Upper lobe of right lung (tissue), 1 donor: ENCODE data around the gene NCK2. TPM values are rescaled to one million over a fixed set of nuclear protein-coding genes. Genes with fewer than 3 reads are reported as not detected.

ENCODE experiments used
- ATAC-seq: fragments of 200-7000 bp; cut with Tn5 transposase; one replicate; pipeline ENCODE4 v1.9.1; 2020; ENCODE audit warnings: mild to moderate bottlenecking, moderate library complexity
- DNase-seq: peaks from one replicate; pipeline ENCODE4 v3.0.0-alpha.2; 2020
- H3K27ac ChIP-seq: fragments of 200-600 bp; one replicate; pipeline ENCODE4 v1.8.0; 2022
- H3K27me3 ChIP-seq: fragments of 200-600 bp; one replicate; pipeline ENCODE4 v1.8.0; 2022; ENCODE audit warnings: mild to moderate bottlenecking
- H3K36me3 ChIP-seq: fragments of 200-600 bp; one replicate; pipeline ENCODE4 v1.8.0; 2022
- H3K4me1 ChIP-seq: fragments of 200-600 bp; one replicate; pipeline ENCODE4 v1.8.0; 2022
- H3K4me3 ChIP-seq: fragments of 200-600 bp; one replicate; pipeline ENCODE4 v1.8.0; 2022; ENCODE audit warnings: mild to moderate bottlenecking
- H3K9me3 ChIP-seq: fragments of 200-600 bp; one replicate; pipeline ENCODE4 v1.8.0; 2022
- CTCF ChIP-seq: fragments of 200-600 bp; IDR thresholded peaks from one replicate; pipeline ENCODE4 v1.8.0; 2022; ENCODE audit warnings: antibody characterized with exemption
- intact Hi-C: fragments of 100-400 bp; cut with DNase I; formaldehyde crosslinking; loops from one replicate; pipeline ENCODE4 v1.11.0; 2022
- total RNA-seq: library from RNA; stranded (reverse); fragmentation: NEBNext Ultra II Directional; extraction: Animal tissue kit (Norgen Biotek cat#: 25700); gene quantifications from one replicate; pipeline ENCODE4 v1.2.1, GENCODE V29; 2021
- donor health status: DM: no; HTN: yes; CAD: no; lungs with severe emphysema.

The NCK2 gene
- total RNA-seq, 1 donor from 2014 or later, result 49.7 TPM

- Histone ChIP-seq H3K9me3 (peaks cover 7% of the 10 kb centered on the region), H3K27me3 (no peaks in the 10 kb centered on the region), H3K4me1 (no peaks in the 10 kb centered on the region), H3K36me3 (no peaks in the 10 kb centered on the region), H3K27ac (no peak overlapping the region), H3K4me3 (no peak overlapping the region)
- no peak for DNase-seq
- TF ChIP-seq CTCF, result no peak
- intact Hi-C loops, result no loop called here
- ATAC-seq, result peak; percentile 19
Measured at GRCh38 chr2:105917226-105917625, 172.5 kb downstream of the NCK2 start.

- intact Hi-C loops, result no loop called here
- no peaks in the 10 kb centered on the region for H3K27me3 ChIP-seq
- H3K9me3 ChIP-seq, result peaks cover 7% of the 10 kb centered on the region
- H3K4me1 ChIP-seq, result no peaks in the 10 kb centered on the region
- DNase-seq (no peak), ATAC-seq (no peak)
- no peak overlapping the region for H3K27ac ChIP-seq
- no peak overlapping the region for H3K4me3 ChIP-seq
- no peaks in the 10 kb centered on the region for H3K36me3 ChIP-seq
- no peak for TF ChIP-seq CTCF
Measured at GRCh38 chr2:105917688-105918087, 173.0 kb downstream of the NCK2 start.

DNA sequence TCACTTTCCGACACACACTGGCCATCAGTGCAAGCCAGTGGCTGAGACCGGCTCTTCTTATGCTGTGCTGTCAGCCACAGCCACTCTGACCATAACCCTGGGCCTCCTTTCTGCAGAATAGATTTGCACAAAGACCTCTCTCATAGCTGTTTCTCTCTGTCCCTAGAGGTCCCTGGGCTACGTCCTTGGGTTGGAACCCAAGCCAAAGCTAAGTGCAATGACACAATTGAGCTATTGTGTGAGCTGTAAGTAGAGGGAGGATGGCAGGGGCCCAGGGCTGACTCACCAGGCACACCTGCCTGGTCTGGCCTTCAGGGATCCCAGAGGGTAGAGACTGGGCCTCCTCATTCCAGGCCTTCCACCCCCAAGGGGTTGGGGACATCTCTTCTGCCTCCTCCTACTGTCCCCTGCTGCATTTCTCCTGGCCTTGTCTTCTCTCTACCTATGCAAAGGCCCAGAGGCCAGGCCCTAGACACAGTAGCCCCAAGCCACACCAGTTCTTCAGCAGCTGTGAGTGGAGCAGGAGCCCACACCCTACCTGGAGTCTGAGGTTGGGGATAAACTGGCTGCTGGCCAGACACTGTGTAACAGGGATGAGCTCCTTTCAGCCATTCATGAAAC is 174.6 kb downstream of the NCK2 start:
- Histone ChIP-seq H3K9me3 (peaks cover 7% of the 10 kb centered on the region), H3K36me3 (no peaks in the 10 kb centered on the region), H3K27ac (no peak overlapping the region), H3K4me1 (no peaks in the 10 kb centered on the region), H3K27me3 (no peaks in the 10 kb centered on the region), H3K4me3 (no peak overlapping the region)
- TF ChIP-seq CTCF, result no peak
- no peak for DNase-seq
- intact Hi-C loops, result no loop called here
- no peak for ATAC-seq

GRCh38 chr2:105919826-105920225 is 175.1 kb downstream of the NCK2 start:
- no peaks in the 10 kb centered on the region for H3K4me1 ChIP-seq
- intact Hi-C loops, result no loop called here

GRCh38 chr2:105924271-105924670 is 179.6 kb downstream of the NCK2 start:
- intact Hi-C loops, result no loop called here
- no peak overlapping the region for H3K4me3 ChIP-seq
- TF ChIP-seq CTCF, result no peak
- no peaks in the 10 kb centered on the region for H3K27me3 ChIP-seq
- H3K9me3 ChIP-seq, result no peaks in the 10 kb centered on the region
- DNase-seq, result no peak
- H3K36me3 ChIP-seq, result no peaks in the 10 kb centered on the region
- no peak overlapping the region for H3K27ac ChIP-seq
- no peaks in the 10 kb centered on the region for H3K4me1 ChIP-seq
- ATAC-seq, result no peak

More at GRCh38 chr2:105919826-105920225, 175.1 kb downstream of the NCK2 start:
- no peaks in the 10 kb centered on the region for H3K36me3 ChIP-seq
- DNase-seq (no peak), ATAC-seq (no peak)
- H3K27ac ChIP-seq, result no peak overlapping the region
- no peak overlapping the region for H3K4me3 ChIP-seq
- no peaks in the 10 kb centered on the region for H3K27me3 ChIP-seq
- TF ChIP-seq CTCF, result peak; percentile 41
- peaks cover 5% of the 10 kb centered on the region for H3K9me3 ChIP-seq

DNA sequence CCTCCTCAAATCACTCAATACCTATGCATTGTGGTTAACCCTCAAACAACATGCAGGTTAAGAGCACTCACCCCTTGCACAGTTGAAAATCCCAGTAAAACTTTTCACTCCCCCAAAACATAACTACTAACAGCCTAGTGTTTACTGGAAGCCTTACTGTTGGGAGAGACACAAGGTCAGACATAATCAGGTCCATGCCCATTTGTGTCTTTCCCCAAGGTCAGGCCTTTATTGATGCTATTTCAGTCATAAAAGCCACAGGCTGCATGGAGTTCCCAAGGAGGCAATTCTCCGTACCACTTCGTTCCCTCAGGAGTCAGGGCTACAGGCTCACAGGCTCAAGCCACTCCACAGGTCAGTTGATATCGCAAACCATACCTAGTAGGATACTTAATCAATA is 180.2 kb downstream of the NCK2 start:
- intact Hi-C loops, result no loop called here
- H3K4me3 ChIP-seq, result no peak overlapping the region

More for the DNA sequence above, 180.2 kb downstream of the NCK2 start:
- no peak for TF ChIP-seq CTCF
- Histone ChIP-seq H3K36me3 (no peaks in the 10 kb centered on the region), H3K27ac (no peak overlapping the region), H3K9me3 (no peaks in the 10 kb centered on the region), H3K4me1 (no peaks in the 10 kb centered on the region), H3K27me3 (no peaks in the 10 kb centered on the region)
- ATAC-seq (no peak), DNase-seq (no peak)
